ENCODE measurements around the gene PPARG.
A peak's percentile ranks its signal among the peaks of the same experiment; 100 is the strongest.
"Not testable (repeated sequence)": the region's sequence is repeated elsewhere in the genome, so short reads cannot be mapped to it uniquely, and the experiment has no call there.

The PPARG gene

DNA sequence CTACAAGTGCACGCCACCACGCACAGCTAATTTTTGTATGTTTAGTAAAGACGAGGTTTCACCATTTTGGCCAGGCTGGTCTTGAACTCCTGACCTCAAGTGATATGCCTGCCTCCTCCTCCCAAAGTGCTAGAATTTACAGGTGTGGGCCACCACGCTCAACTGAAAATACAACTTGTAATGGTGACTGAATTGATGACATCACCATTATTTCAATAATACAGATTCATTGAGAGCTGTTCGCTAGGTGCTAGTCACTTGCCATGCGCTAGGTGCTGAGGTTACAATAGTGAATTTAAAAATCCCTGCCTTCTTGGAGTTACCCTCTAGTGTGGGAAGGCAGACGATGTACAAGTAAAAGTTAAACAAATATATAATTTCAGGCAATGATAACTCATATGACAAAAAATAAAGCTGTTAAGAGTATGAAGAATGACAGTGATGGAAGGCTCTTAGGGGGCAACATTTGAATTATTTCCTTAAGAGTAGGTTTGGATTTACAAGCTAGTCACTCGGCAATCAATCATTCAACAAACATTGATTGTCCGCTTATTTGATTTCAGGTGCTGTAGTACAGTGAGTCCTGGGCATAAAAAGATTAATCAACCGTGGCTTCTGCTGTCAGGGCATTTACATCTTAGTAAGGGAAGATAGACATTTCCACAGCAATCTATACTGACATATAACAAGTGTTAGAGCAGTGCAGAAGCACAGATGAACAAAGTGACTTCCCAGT is 9.1 kb upstream of the PPARG start:
- DNase-seq, result no peak

DNA sequence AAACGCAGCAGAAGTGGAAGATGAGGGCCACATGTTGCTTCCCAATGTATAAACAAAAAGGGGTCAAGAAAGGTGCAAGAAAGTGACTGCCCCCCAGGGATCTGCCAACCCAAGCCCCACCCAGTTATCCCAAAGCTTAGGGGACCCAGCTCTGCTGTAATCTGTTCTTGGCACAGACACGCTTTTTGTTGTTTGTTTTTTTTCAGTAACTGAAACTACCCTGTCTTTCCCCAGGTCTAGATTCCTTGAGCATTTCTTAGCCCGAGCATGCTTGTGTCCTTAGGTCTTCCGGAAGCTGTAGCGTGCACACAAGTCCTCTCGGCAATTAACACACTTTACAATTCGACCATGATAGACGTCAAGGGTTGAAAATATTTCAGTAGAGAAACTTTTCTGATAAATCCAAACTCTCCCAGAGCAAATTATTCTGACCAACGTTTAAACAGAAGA is 8.5 kb upstream of the PPARG start:
- no peak for DNase-seq

DNA sequence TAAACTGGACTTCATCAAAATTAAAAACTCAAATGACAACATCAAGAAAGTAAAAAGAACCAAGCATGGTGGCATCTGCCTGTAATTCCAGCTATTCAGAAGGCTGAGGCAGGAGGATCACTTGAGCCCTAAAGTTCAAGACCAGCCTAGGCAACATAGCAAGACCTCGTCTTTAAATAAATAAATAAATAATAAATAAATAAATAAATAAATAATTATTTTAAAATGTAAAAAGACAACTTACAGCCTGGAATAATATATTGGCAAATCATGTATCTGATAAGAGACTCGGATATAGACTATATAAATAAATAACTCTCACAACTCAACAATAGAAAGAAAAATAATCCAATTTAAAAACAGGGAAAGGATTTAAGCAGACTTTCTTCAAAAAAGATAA is 4.3 kb upstream of the PPARG start:
- no peak for DNase-seq

DNA sequence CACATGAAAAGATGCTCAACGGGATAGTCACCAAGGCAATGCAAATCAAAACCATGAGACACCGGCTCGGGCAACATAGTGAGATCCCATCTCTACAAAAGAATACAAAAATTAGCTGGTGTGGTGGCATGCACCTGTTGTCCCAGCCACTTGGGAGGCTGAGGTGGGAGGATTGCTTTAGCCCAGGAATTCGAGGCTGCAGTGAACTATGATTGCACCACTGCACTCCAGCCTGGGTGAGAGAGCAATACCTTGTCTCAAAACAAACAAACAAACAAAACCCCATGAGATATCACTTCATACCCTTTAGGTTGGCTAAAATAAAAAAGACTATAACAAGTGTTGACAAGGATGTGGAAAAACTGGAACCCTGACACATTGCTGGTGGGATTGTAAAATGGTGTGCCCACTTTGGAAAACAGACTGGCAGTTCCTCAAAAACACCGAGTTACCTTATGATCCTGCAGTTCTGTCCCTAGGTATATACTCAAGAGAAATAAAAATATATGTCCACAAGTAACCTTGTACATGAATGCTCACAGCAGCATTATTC is 3.8 kb upstream of the PPARG start:
- no peak for DNase-seq

DNA sequence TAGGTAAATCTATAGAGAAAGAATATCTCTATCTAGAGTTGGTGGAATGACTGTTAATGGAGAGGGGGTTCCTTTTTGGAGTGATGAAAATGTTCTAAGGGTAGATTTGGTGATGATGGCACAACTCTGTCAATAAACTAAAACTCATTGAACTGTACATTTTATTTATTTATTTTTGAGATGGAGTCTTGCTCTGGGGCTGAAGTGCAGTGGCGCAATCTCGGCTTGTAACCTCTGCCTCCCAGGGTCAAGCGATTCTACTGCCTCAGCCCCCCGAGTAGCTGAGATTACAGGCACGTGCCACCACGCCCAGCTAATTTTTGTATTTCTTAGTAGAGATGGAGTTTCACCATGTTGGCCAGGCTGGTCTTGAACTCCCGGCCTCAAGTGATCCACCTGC is 3.1 kb upstream of the PPARG start:
- DNase-seq, result not testable (repeated sequence)

DNA sequence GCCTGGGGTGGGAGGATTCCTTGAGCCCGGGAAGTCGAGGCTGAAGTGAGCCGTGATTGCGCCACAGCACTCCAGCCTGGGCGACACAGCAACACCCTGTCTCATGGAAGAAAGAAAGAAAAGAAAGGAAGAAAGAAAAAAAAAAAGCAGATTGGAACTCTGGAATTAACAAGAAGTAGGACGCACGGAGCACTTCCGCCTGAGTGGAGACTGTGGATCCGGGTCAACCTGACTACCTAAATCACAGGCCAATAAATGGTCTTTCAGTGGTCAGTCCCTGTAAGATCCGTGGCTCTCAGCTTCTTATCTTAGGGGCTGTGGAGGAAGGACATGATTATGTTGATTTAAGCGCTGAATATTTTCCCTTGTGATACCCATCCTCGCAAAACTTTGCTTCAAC is 2.4 kb upstream of the PPARG start:
- no peak for DNase-seq

DNA sequence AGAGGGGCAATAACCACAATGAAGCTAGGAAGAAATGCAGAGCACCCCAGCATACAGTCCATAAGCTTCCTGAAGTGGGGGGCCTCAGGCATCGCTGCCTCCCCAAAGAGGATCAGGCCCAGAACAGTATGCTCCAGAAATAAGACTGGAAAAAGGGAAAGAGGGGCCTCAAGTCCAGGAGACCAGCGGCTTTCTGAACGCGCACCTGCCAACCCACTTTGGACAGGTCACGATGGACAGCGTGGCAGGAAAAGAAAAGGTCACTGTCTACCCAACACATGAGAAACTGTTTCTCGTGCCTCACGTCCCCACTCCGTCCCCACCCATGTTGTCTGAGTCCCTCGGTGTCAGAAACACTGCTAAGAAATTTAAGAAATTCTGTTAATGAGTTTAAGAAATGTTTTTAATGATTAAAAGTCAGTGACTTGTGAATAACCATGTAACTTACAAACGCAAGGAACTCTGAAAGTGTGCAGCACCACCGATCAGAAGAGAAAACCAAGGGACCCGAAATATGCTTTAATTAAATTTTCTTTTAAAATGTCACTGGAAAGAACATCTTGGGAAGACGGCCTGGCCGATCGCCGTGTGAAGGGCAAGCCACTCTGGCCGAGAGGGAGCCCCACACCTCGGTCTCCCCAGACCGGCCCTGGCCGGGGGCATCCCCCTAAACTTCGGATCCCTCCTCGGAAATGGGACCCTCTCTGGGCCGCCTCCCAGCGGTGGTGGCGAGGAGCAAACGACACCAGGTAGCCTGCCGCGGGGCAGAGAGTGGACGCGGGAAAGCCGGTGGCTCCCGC is 1.7 kb upstream of the PPARG start:
- peak; percentile 52 for DNase-seq

DNA sequence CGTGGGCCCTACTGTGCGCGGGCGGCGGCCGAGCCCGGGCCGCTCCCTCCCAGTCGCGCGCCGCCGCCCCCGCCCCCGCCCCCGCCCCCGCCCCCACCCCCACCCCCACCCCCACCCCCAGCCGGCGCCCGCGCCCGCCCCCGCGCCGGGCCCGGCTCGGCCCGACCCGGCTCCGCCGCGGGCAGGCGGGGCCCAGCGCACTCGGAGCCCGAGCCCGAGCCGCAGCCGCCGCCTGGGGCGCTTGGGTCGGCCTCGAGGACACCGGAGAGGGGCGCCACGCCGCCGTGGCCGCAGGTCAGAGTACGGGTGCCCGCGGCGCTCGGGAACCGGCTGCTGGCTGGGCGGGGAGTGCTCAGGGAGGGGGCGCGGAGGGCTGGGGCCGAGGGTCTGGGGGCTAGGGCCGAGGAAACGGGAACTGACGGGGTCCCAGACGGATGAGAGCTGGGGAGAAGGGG is 1.1 kb upstream of the PPARG start:
- DNase-seq, result peak; percentile 49

DNA sequence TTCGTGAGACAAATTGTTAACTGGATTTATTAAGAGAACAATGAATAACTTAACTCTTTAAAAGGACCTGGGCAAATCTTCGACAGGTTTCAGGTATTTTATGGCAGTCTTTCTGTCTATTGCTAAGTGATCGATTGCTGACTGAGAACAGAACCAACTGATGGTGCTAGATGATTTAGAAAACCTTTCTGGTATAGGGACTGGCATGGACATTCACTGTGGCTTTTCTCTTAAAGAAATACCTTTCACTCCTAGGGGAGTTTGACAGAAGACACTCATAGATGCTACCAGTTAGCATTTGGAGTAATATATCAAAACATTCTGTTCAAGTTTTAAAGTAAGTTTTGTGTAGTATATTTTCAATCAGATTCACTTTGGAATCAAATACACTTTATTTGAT is 654 bp downstream of the PPARG start:
- DNase-seq, result no peak

DNA sequence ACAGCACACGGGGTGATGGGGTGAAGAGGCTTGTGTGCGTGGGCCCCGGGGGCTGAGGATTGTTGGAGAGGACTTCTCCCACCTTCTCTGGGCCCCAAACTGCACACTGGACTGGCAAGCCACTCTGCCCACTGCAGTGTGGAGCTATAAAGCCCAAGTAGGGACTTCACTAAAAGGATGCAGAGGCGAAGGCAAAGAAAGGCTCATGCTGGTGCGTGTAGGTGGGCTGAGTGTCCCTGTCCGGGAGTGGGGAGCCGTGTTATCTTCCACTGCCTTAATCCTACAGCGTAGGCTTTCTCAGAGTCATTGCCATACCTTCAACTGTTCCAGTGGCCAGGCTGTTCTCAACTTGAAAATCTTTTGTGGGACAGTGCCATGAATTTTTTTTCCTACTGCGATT is 3.9 kb downstream of the PPARG start:
- DNase-seq, result no peak

DNA sequence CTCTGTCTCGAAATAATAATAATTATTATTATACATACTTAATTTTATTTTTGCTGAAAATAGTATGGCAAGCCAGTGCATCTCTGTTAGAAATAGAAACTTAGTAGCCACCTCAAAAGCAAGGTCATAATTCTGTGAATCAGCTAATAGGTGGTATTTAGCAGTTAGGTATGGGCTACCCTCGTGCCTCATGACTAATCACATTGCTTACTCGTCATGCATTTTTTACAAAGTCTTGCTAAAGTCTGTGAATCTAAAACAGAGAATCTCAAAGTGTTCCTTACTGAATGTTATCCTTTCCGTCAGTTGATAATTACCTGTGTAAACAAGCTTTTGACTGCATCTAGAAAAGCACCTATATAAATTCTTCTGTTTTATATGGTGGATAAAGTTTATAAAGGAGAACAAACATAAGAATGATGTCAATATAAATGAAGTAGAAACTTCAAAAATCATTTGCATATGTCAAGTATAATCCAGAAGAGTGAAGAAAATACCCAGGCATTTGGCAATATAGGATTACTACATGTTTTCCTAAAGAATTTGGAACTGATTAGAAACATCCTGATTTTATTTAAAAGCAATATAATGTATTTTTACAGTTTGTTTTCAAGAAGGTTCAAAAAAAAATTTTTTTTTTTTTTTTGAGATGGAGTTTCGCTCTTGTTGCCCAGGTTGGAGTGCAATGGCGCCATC is 6.2 kb downstream of the PPARG start:
- DNase-seq, result no peak

DNA sequence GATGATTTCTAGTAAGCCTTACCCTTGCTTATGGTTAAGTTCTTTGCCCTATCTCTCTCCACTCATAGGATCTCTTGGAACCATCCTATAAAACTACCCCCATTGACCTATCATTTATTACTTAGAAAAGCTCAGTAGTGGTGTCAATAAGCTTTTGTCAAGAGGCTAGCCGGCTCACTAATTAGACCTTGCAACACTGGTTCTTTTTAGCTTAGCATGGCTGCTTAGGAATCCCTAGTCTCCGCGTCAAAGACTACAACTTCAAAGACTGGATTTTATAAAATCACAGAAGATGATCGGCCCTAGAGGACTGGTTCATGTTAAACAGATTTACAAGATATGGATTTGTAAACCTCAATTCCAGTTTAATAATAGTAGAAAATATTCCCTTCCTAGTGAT is 7.6 kb downstream of the PPARG start:
- DNase-seq, result no peak

DNA sequence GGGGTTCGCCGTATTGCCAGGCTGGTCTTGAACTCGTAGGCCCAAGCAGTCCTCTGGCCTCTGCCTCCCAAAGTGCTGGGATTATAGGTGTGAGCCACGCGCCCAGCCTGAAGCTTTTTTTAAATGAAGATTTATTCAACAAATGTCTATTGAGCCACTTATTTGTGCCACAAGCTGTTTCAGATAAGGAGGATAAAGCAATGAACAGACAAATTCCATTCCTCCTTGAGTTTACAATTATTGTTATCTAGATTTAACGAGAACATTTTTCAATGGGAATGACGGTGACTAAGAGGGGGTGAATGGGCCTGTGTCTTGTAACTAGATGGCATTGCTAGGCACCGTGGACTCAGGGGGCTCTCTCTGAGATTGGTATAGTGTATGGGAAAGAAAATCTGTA is 10.2 kb downstream of the PPARG start:
- no peak for DNase-seq

DNA sequence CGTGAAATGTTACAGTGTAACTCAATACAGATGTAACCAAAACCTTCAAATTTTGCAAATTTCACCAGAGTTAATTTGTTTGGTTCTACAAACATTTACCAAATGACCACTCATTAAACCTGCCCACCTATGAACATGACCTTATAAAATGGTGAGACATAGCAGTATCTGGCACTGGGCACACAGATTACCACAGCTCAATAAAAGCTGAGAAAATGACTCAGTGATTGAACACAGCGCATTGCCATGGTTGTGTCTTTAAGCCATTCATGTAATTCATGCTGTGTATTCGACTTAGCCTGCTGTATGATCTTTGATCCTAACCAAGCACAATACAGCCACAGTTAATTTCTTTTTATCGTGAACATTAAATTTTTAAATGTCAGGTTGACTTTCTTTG is 11.3 kb downstream of the PPARG start:
- no peak for DNase-seq

DNA sequence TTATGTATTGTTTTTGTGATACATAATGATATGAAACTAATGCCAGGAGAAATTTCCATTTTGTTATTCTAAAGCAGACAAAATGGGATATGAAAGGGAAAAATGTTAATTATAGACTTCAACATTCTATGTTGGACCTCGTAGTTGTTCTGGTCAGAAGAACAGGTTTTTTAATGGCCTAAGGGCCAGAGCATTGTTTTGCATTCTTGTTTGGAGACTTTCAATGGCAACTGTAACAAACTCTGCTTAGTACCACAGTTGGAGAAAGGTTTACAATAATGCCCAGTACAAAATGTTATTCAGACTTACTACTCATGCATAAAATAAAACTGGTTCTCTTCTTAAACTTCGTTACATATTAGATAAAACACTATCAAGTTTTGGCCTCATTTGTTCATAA is 12.2 kb downstream of the PPARG start:
- no peak for DNase-seq

DNA sequence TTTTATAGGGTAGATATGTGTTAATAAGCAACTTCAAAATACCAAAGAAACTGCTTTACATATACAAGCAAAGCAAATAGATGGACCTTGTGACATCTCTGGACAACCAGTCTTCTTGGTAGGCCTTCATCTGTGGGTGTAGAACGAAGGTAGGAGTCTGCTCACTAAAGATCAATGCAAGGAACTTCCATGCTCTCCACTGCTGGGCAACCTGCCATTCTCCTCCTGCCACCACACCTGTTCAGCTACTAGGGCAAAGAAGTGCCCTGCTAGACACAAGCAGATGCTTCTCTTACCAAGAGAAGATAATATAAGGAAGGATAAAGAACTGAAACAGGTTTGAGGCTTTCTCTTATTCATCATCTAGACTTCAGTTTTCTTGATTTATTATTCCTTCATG is 12.6 kb downstream of the PPARG start:
- DNase-seq, result no peak

DNA sequence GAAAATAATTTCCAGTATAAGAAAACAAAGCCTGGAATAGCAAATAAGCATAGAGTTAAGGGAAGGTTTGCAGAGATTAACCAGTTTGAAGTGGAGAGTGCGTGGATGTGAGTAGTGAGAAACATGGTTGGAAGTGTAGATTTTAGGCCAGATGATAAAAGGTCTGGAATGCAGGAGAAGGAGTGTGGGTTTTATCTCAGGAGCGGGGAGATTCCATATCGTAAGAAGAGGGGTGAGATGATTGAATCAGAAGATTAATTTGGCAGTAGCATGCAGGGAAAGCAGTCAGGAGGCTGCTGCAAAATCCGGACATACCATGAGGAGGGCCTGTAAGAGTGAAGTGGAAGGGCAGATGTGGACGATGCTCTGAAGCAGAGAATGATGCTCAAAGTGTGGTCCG is 13.7 kb downstream of the PPARG start:
- DNase-seq, result no peak

DNA sequence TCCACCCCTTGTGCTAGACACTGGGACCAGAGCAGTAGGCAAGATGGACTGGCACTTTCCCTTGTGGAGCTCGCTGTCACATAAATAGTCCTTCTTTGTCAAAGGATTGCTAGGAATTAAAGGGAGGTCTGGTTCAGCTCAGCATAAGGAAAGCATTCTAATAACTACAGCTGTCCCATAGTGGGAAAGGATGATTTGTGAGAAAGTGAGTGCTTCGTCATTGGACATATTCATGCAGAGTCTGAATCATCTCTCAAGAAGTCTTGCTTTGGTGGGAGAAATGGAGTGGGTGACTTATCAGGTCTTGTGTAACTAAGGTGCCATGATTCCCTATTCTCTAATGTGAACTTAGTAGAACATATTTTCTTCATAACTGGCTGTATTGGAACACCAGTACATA is 14.7 kb downstream of the PPARG start:
- DNase-seq, result no peak

DNA sequence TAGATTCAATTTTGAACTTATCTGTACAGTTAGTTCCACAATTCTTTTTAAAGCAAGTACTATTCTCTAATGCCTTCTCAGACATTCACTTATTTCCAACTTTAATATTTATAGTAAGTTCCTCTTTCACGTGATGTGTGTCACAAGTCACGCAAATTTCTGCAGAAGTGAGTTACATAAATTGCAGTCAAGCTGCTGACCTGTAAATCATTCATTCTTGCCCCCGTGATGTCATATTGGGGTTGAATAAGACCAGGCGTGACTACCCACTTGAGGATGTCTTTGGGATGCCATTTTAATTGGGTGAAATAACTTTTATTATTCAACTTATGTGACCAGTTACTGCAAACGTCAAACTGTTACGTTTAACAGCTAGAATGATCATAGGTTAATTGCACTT is 15.1 kb downstream of the PPARG start:
- DNase-seq, result no peak

DNA sequence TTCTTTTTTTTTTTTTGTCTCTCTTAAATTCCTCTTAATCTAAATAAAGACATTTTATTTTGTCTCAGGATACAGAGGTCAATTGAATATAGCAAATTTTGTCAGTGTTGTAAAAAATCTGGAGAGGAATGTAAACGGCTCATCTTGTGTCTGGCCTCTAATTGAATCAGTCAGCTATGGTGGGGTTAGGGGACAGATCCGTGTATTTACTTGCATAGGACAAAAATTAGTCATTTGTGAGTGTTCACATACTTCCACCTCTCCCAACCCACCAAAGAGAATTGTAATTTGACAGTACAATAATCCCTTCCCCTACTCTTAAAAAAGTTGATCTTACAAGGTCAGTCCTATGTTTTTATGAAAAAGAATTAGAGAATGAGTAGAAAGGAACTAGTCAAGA is 18.3 kb downstream of the PPARG start:
- no peak for DNase-seq

DNA sequence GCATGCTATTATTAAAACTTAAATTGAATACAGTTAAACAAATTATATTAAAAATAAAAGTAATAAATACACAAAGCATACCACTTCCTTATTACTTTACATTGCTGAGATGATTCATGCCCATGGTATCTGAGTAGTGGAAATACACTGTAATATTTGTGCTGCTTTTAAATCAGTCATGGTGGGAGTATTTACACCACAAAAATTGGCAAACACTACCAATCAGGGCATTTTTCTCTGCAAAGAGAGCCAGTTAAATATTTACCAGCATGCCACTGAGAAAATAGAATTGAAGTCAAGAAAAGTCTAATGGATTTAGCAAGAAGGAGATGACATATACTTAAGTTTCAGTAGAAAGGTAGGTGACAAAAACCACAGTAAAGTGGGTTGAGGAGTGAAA is 19.6 kb downstream of the PPARG start:
- no peak for DNase-seq

DNA sequence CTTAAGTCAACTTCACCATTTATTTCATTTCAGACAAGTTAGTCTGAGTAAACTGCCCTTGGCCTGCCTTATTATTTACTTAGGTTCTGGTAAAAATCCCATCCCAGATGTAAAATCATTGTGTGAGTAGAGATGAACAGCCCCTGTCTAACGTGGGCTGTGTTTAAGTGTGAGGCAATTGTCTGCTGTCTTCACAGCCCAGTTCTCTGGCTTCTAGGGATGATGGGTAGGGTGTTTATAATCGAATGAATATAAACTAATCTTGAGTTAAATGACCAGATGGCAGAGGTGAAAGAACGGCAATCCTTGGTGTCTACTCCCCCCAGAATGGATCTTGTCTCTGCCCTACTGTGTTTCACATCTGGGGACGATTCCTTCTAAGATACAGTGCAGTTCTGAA is 20.8 kb downstream of the PPARG start:
- DNase-seq, result no peak

DNA sequence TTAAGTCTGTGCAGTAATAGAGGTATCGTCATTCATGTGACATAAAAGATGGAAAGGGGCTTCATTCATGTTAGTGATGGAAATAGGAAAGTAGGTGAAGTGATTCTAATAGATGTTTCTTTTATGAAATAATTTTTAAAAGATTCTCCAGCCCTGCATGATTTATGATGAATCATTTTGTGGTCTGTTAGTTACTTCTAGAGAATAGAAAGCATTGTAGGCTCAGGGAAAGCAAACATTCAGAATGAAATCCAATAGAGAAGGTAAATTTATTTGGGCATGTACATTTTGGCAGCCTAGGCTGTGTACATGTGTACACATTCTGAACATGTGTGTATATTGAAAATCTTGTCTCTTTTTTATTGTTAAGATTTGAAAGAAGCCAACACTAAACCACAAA is 23.1 kb downstream of the PPARG start:
- no peak for DNase-seq

DNA sequence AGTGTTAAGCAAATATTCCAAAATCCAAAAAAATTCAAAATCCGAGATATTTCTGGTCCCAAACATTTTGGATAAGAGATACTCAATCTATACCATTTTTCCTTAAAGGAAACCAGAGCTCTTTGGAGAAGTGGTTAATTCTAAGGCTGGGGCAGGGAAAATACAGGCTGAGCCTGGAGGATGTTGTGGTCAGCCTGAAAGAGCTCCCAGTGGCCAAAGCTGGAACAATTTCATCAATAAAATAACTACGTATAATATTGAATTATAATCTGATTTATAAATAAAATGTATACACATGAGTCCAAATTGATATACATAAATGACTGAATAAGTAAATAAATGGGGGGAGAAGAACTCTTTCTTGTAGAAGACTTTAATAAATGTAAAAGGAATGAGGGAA is 24.6 kb downstream of the PPARG start:
- DNase-seq, result no peak

Measured in right forelimb (tissue), 1 donor.